Peyer's patch (tissue), 4 donors: ENCODE data around the gene CDH4.

Experiments
- CTCF ChIP-seq, 6 experiments: fragments of 450-650 bp in 4 of 6; fragments of 200-600 bp in 2 of 6; sonication (generic) in 1 of 6; IDR thresholded peaks; one replicate each; pipeline ENCODE4 v1.5.1; 2017 to 2019; ENCODE audit warnings: antibody characterized with exemption in 6 of 6, mild to moderate bottlenecking in 3 of 6, moderate library complexity in 1 of 6
- POLR2A ChIP-seq, 2 donors: fragments of 450-650 bp; IDR thresholded peaks; one replicate each; pipeline ENCODE4 v1.5.1; 2017; ENCODE audit warnings: antibody characterized with exemption in 2 of 2, mild to moderate bottlenecking in 2 of 2, moderate library complexity in 2 of 2

GRCh38 chr20:61413752-61414151 lies 161.7 kb downstream of the CDH4 start:
- TF ChIP-seq CTCF (IDR thresholded peaks at IDR 0.05): no peak
- TF ChIP-seq POLR2A (IDR thresholded peaks at IDR 0.05): no peak
